NCI-H226 (cell line): ENCODE data around the gene MON1A.
A peak's percentile ranks its signal among the peaks of the same experiment; 100 is the strongest.
"Not testable (repeated sequence)": the region's sequence is repeated elsewhere in the genome, so short reads cannot be mapped to it uniquely, and the experiment has no call there.

Experiments used
- DNase-seq: peaks from one replicate; pipeline ENCODE4 v3.0.0-alpha.2; 2015

MON1A gene

GRCh38 chr3:49916686-49917085, 12.9 kb downstream of the MON1A start:
- DNase-seq, result peak; percentile 45

- DNase-seq, result no peak
Observed at GRCh38 chr3:49914906-49915305, 14.7 kb downstream of the MON1A start.

- no peak for DNase-seq
Observed at GRCh38 chr3:49912881-49913281, 16.7 kb downstream of the MON1A start.

GRCh38 chr3:49911611-49912010, 18.0 kb downstream of the MON1A start:
- no peak for DNase-seq

GRCh38 chr3:49911124-49911420, 18.5 kb downstream of the MON1A start:
- DNase-seq, result no peak

- DNase-seq, result no peak
Observed at GRCh38 chr3:49910409-49911123, 19.0 kb downstream of the MON1A start.

- DNase-seq, result peak; percentile 18
Observed at GRCh38 chr3:49908373-49909199, 21.0 kb downstream of the MON1A start.

- peak; percentile 47 for DNase-seq
Observed at GRCh38 chr3:49906073-49906743, 23.4 kb downstream of the MON1A start.

GRCh38 chr3:49904448-49904847, 25.2 kb downstream of the MON1A start:
- DNase-seq, result not testable (repeated sequence)

GRCh38 chr3:49903451-49904424, 25.9 kb downstream of the MON1A start, which contains the start of gene MST1R:
MST1R (minus strand) TSS chr3:49903873; CDS start chr3:49903609, 264 bp downstream.
- DNase-seq, result peak; percentile 83

GRCh38 chr3:49902511-49903345, 26.9 kb downstream of the MON1A start:
- DNase-seq, result no peak

- peak; percentile 63 for DNase-seq
Observed at GRCh38 chr3:49901366-49902339, 28.0 kb downstream of the MON1A start.

- DNase-seq, result peak; percentile 97
Observed at GRCh38 chr3:49900491-49901153, 29.0 kb downstream of the MON1A start.

- no peak for DNase-seq
Observed at GRCh38 chr3:49899815-49900214, 29.8 kb downstream of the MON1A start.

GRCh38 chr3:49898991-49899390, 30.6 kb downstream of the MON1A start:
- no peak for DNase-seq

- no peak for DNase-seq
Observed at GRCh38 chr3:49896345-49896744, 33.3 kb downstream of the MON1A start.

- no peak for DNase-seq
Observed at GRCh38 chr3:49895791-49896190, 33.8 kb downstream of the MON1A start.

- DNase-seq, result no peak
Observed at GRCh38 chr3:49889296-49889695, 40.3 kb downstream of the MON1A start.

GRCh38 chr3:49886922-49887265, 42.7 kb downstream of the MON1A start:
- no peak for DNase-seq

GRCh38 chr3:49883998-49884397, 45.6 kb downstream of the MON1A start:
- DNase-seq, result no peak
